H9 (cell line): ENCODE data around the gene ESRP2. TPM values are rescaled to one million over a fixed set of nuclear protein-coding genes. Genes with fewer than 3 reads are reported as not detected.

Experiments used
- DNase-seq: peaks from one replicate; pipeline ENCODE4 v3.0.0-alpha.2; 2017
- H2AFZ ChIP-seq: one replicate; pipeline ENCODE4 v1.6.1; 2013; ENCODE audit warnings: mild to moderate bottlenecking, low read length, control low read depth, moderate library complexity
- H2AK5ac ChIP-seq: 2 replicates; pipeline ENCODE4 v1.6.1; 2013; ENCODE audit warnings: low read length, control low read depth, mixed read lengths; ENCODE audit not compliant: insufficient read length
- H2BK120ac ChIP-seq: one replicate; pipeline ENCODE4 v1.6.1; 2013; ENCODE audit warnings: low read depth, mild to moderate bottlenecking, low read length, control low read depth, inconsistent platforms; ENCODE audit not compliant: poor library complexity, severe bottlenecking
- H2BK12ac ChIP-seq: 2 replicates; pipeline ENCODE4 v1.6.1; 2013; ENCODE audit warnings: low read length, control low read depth, mixed read lengths, low read depth; ENCODE audit not compliant: insufficient read length
- H2BK15ac ChIP-seq: 2 replicates; pipeline ENCODE4 v1.6.1; 2013; ENCODE audit warnings: low read depth, low read length, control low read depth
- H2BK20ac ChIP-seq: one replicate; pipeline ENCODE4 v1.6.1; 2013; ENCODE audit warnings: low read depth, mild to moderate bottlenecking, low read length, control low read depth, inconsistent platforms; ENCODE audit not compliant: poor library complexity, severe bottlenecking
- H2BK5ac ChIP-seq: 2 replicates; pipeline ENCODE4 v1.6.1; 2013; ENCODE audit warnings: low read length, control low read depth, mixed read lengths; ENCODE audit not compliant: insufficient read length
- H3K14ac ChIP-seq: 2 replicates; pipeline ENCODE4 v1.6.1; 2013; ENCODE audit warnings: low read length, control low read depth; ENCODE audit not compliant: insufficient read depth
- H3K18ac ChIP-seq: 2 replicates; pipeline ENCODE4 v1.6.1; 2013; ENCODE audit warnings: low read depth, mild to moderate bottlenecking, mixed read lengths, low read length, control low read depth; ENCODE audit not compliant: insufficient read length
- H3K23ac ChIP-seq: 2 replicates; pipeline ENCODE4 v1.6.1; 2013; ENCODE audit warnings: low read length, control low read depth, mixed read lengths, low read depth; ENCODE audit not compliant: insufficient read length
- H3K23me2 ChIP-seq: 2 replicates; pipeline ENCODE4 v1.6.1; 2013; ENCODE audit warnings: low read depth, mild to moderate bottlenecking, mixed read lengths, low read length, control low read depth; ENCODE audit not compliant: insufficient read length, poor library complexity, severe bottlenecking
- H3K27ac ChIP-seq: 2 replicates; pipeline ENCODE4 v1.5.1; 2013; ENCODE audit warnings: low read length, control low read depth, mixed read lengths, low read depth; ENCODE audit not compliant: insufficient read length
- H3K27me3 ChIP-seq: 2 replicates; pipeline ENCODE4 v1.6.1; 2013; ENCODE audit warnings: low read length, control low read depth, inconsistent platforms; ENCODE audit not compliant: insufficient read depth
- H3K4ac ChIP-seq: 2 replicates; pipeline ENCODE4 v1.6.1; 2013; ENCODE audit warnings: low read depth, mild to moderate bottlenecking, control low read depth, inconsistent platforms, low read length, moderate library complexity
- H3K4me1 ChIP-seq: 2 replicates; pipeline ENCODE4 v1.6.1; 2013; ENCODE audit warnings: low read length, control low read depth, inconsistent platforms; ENCODE audit not compliant: insufficient read depth
- H3K4me2 ChIP-seq: 2 replicates; pipeline ENCODE4 v1.6.1; 2013; ENCODE audit warnings: low read length, control low read depth, mixed read lengths; ENCODE audit not compliant: insufficient read length, insufficient read depth
- H3K56ac ChIP-seq: 2 replicates; pipeline ENCODE4 v1.6.1; 2013; ENCODE audit warnings: low read depth, mild to moderate bottlenecking, mixed read lengths, low read length, control low read depth; ENCODE audit not compliant: insufficient read length
- H3K79me1 ChIP-seq: 2 replicates; pipeline ENCODE4 v1.6.1; 2013; ENCODE audit warnings: low read depth, mild to moderate bottlenecking, moderate library complexity, low read length, control low read depth, inconsistent platforms; ENCODE audit not compliant: insufficient read depth, poor library complexity, severe bottlenecking
- H3K79me2 ChIP-seq: 2 replicates; pipeline ENCODE4 v1.6.1; 2013; ENCODE audit warnings: low read length, control low read depth, inconsistent platforms; ENCODE audit not compliant: insufficient read depth
- H3K9ac ChIP-seq: 2 replicates; pipeline ENCODE4 v1.6.1; 2013; ENCODE audit warnings: low read length, control low read depth, mixed read lengths; ENCODE audit not compliant: insufficient read length; ENCODE audit errors: extremely low read depth
- H3K9me3 ChIP-seq: one replicate; pipeline ENCODE4 v1.6.1; 2013; ENCODE audit warnings: low read depth, low read length, inconsistent platforms; ENCODE audit not compliant: control insufficient read depth
- H3T11ph ChIP-seq: one replicate; pipeline ENCODE4 v1.6.1; 2013; ENCODE audit warnings: mild to moderate bottlenecking, low read length, control low read depth, inconsistent platforms
- H4K20me1 ChIP-seq: one replicate; pipeline ENCODE4 v1.6.1; 2013; ENCODE audit not compliant: control insufficient read depth, insufficient read length, insufficient read depth
- H4K5ac ChIP-seq: 2 replicates; pipeline ENCODE4 v1.6.1; 2013; ENCODE audit warnings: low read depth, mild to moderate bottlenecking, mixed read lengths, low read length, control low read depth; ENCODE audit not compliant: insufficient read length
- H4K8ac ChIP-seq: replicated peaks from 2 replicates; pipeline ENCODE4 v1.6.1; 2013; ENCODE audit warnings: low read length, control low read depth, mixed read lengths, low read depth; ENCODE audit not compliant: insufficient read length
- H4K91ac ChIP-seq: 2 replicates; pipeline ENCODE4 v1.6.1; 2013; ENCODE audit warnings: low read depth, mild to moderate bottlenecking, moderate library complexity, mixed read lengths, low read length, control low read depth; ENCODE audit not compliant: insufficient read length
- H3K27ac Mint-ChIP-seq, 3 experiments: 2 replicates in 2 of 3; 3 replicates in 1 of 3; pipeline ENCODE4 v1.8.0; 2020 to 2021; ENCODE audit warnings: mixed read lengths in 3 of 3, mild to moderate bottlenecking in 1 of 3, moderate library complexity in 1 of 3
- H3K27me3 Mint-ChIP-seq: 2 replicates; pipeline ENCODE4 v1.8.0; 2021; ENCODE audit warnings: low read depth, mild to moderate bottlenecking, moderate library complexity, mixed read lengths
- H3K36me3 Mint-ChIP-seq, 3 experiments: 2 replicates in 2 of 3; 3 replicates in 1 of 3; pipeline ENCODE4 v1.8.0; 2020 to 2021; ENCODE audit warnings: low read depth in 3 of 3, mixed read lengths in 3 of 3; ENCODE audit not compliant: insufficient read depth in 1 of 3
- H3K4me1 Mint-ChIP-seq, 2 experiments: 2 replicates each; pipeline ENCODE4 v1.8.0; 2020; ENCODE audit warnings: mixed read lengths in 2 of 2
- H3K4me3 Mint-ChIP-seq, 2 experiments: 2 replicates in 1 of 2; 3 replicates in 1 of 2; pipeline ENCODE4 v1.8.0; 2020 to 2021; ENCODE audit warnings: mild to moderate bottlenecking in 2 of 2, mixed read lengths in 2 of 2, moderate library complexity in 1 of 2
- H3K9me3 Mint-ChIP-seq, 2 experiments: 2 replicates in 1 of 2; 3 replicates in 1 of 2; pipeline ENCODE4 v1.8.0; 2020; ENCODE audit warnings: mild to moderate bottlenecking in 2 of 2, mixed read lengths in 2 of 2, moderate library complexity in 1 of 2
- CTCF ChIP-seq: fragments of 200-600 bp; sonication (generic); conservative IDR thresholded peaks from 3 replicates; pipeline ENCODE4 v1.8.0; 2021; ENCODE audit warnings: antibody characterized with exemption, mild to moderate bottlenecking
- WGBS: extraction: QIAGEN DNeasy Blood & Tissue Kit; methylation state at CpG from one replicate; pipeline ENCODE4 v1.1.7; 2013; ENCODE audit warnings: missing lambda C conversion rate, low lambda C conversion rate, mixed read lengths; ENCODE audit not compliant: insufficient read length; ENCODE audit errors: extremely low coverage; 5-methylcytosine and 5-hydroxymethylcytosine counted together
- total RNA-seq: library from RNA; stranded (reverse); gene quantifications from 2 replicates; pipeline ENCODE4 v1.2.1, GENCODE V29; 2021

Gene ESRP2
- total RNA-seq, 1 experiment from 2014 or later, result 59.5 TPM

DNA sequence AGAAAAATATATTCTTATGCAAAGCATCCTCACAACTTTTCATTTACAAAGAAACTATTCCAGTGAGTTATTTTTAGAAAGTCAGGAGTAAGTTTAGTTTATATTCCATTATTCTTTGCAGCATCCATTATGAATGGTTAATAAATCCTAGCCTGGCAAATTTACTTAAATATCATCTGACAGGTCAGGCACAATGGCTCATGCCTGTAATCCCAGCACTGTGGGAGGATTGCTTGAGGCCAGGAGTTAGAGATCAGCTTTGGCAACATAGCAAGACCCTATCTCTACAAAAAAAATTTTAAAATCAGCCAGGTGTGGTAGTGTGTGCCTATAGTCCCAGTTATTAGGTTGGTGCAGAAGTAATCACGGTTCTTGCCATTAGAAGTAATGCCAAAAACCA is 12.9 kb downstream of the ESRP2 start:
- no peak overlapping the region for H3K27ac Mint-ChIP-seq
- no peaks in the 10 kb centered on the region for H3K27me3 Mint-ChIP-seq
- Histone ChIP-seq H3K9ac (no peak overlapping the region), H3K23ac (no peak overlapping the region), H4K91ac (no peak overlapping the region), H3K27ac (no peak overlapping the region), H3K56ac (no peak overlapping the region), H2AK5ac (no peak overlapping the region), H3K27me3 (no peaks in the 10 kb centered on the region), H2BK15ac (no peak overlapping the region), H3K4me2 (no peak overlapping the region), H2BK12ac (no peak overlapping the region), H2BK20ac (no peak overlapping the region), H3K4ac (no peak overlapping the region), H4K8ac (no peak overlapping the region), H3K23me2 (no peaks in the 10 kb centered on the region), H4K5ac (no peak overlapping the region), H2BK120ac (no peak overlapping the region), H3T11ph (no peak overlapping the region), H3K4me1 (peaks cover 2% of the 10 kb centered on the region; the same call in 1 of the 2 replicates), H3K79me1 (no peaks in the 10 kb centered on the region), H2BK5ac (no peak overlapping the region), H3K79me2 (no peaks in the 10 kb centered on the region), H3K18ac (no peak overlapping the region), H4K20me1 (no peaks in the 10 kb centered on the region), H3K9me3 (no peaks in the 10 kb centered on the region), H3K14ac (no peak overlapping the region), H2AFZ (no peak overlapping the region)
- WGBS, result no CpG with 5 or more reads among the region's 1 CpG
- no peak for DNase-seq
- H3K9me3 Mint-ChIP-seq, result no peaks in the 10 kb centered on the region
- H3K4me3 Mint-ChIP-seq, result no peak overlapping the region
- peaks cover 0 to 1% (median 0%) of the 10 kb centered on the region in 3 experiments; a peak in 2 of 7 replicates for H3K36me3 Mint-ChIP-seq
- H3K4me1 Mint-ChIP-seq, result peaks cover 6 to 9% of the 10 kb centered on the region in 2 experiments
- no peak for TF ChIP-seq CTCF
